Neural cell (in vitro differentiated cells): ENCODE measurements around the gene NAGLU. TPM values are rescaled to one million over a fixed set of nuclear protein-coding genes. Genes with fewer than 3 reads are reported as not detected.

Source experiments
- H2AFZ ChIP-seq: fragments of 200-600, 300-800 bp; sonication (generic), shearing (Covaris generic); 2 replicates; pipeline ENCODE4 v1.6.0; 2014; ENCODE audit warnings: low read depth, mild to moderate bottlenecking, antibody characterized with exemption, low read length, moderate library complexity
- H3F3A ChIP-seq: fragments of 200-600 bp; shearing (Covaris generic); 2 replicates; pipeline ENCODE4 v1.6.1; 2016; ENCODE audit warnings: mild to moderate bottlenecking, moderate library complexity, mixed read lengths, antibody characterized with exemption, low read length; ENCODE audit not compliant: insufficient read depth, poor library complexity, severe bottlenecking
- H3K27ac ChIP-seq: fragments of 200-600, 300-800 bp; sonication (generic), shearing (Covaris generic); 2 replicates; pipeline ENCODE4 v1.5.1; 2014; ENCODE audit warnings: mild to moderate bottlenecking, low read length, moderate library complexity
- H3K27me3 ChIP-seq: fragments of 300-800, 200-600 bp; sonication (generic), shearing (Covaris generic); 2 replicates; pipeline ENCODE4 v1.6.0; 2014; ENCODE audit warnings: mild to moderate bottlenecking, low read depth, low read length, moderate library complexity; ENCODE audit not compliant: insufficient read depth
- H3K36me3 ChIP-seq: fragments of 300-800, 200-600 bp; sonication (generic), shearing (Covaris generic); 2 replicates; pipeline ENCODE4 v1.5.1; 2014; ENCODE audit warnings: mild to moderate bottlenecking, antibody characterized with exemption, low read length, moderate library complexity; ENCODE audit not compliant: insufficient read depth
- H3K4me2 ChIP-seq: fragments of 300-800, 200-600 bp; sonication (generic), shearing (Covaris generic); 2 replicates; pipeline ENCODE4 v1.6.0; 2014; ENCODE audit warnings: mild to moderate bottlenecking, low read length
- H3K4me3 ChIP-seq: fragments of 300-800, 200-600 bp; sonication (generic), shearing (Covaris generic); 2 replicates; pipeline ENCODE4 v1.5.1; 2014; ENCODE audit warnings: mild to moderate bottlenecking, low read length, moderate library complexity
- H3K79me2 ChIP-seq: fragments of 200-600 bp; shearing (Covaris generic); replicated peaks from 2 replicates; pipeline ENCODE4 v1.6.0; 2014; ENCODE audit warnings: mild to moderate bottlenecking, low read length, moderate library complexity; ENCODE audit not compliant: insufficient read depth
- H3K9ac ChIP-seq: fragments of 300-800, 200-600 bp; sonication (generic), shearing (Covaris generic); 2 replicates; pipeline ENCODE4 v1.6.1; 2016; ENCODE audit warnings: mild to moderate bottlenecking, low read length, mixed read lengths
- H3K9me2 ChIP-seq: fragments of 200-600 bp; shearing (Covaris generic); 2 replicates; pipeline ENCODE4 v1.6.1; 2016; ENCODE audit warnings: mild to moderate bottlenecking, low read length, mixed read lengths; ENCODE audit not compliant: insufficient read depth
- H3K9me3 ChIP-seq: fragments of 200-600, 300-800 bp; sonication (generic), shearing (Covaris generic); 2 replicates; pipeline ENCODE4 v1.6.1; 2016; ENCODE audit warnings: mild to moderate bottlenecking, mixed run types, low read length, moderate library complexity, mixed read lengths
- H4K20me1 ChIP-seq: fragments of 200-600 bp; shearing (Covaris generic); 2 replicates; pipeline ENCODE4 v1.6.1; 2016; ENCODE audit warnings: mild to moderate bottlenecking, mixed run types; ENCODE audit not compliant: insufficient read depth
- EP300 ChIP-seq: fragments of 450-650 bp; conservative IDR thresholded peaks from 2 replicates; pipeline ENCODE4 v1.6.1; 2014; ENCODE audit warnings: antibody characterized with exemption, mild to moderate bottlenecking, moderate library complexity; ENCODE audit not compliant: poor library complexity, severe bottlenecking
- EZH2 ChIP-seq: fragments of 200-600, 300-800 bp; shearing (Covaris generic), sonication (generic); IDR thresholded peaks from 2 replicates; pipeline ENCODE4 v1.6.1; 2014; ENCODE audit warnings: antibody characterized with exemption, low read length, borderline replicate concordance, mild to moderate bottlenecking; ENCODE audit not compliant: insufficient read depth, poor library complexity, severe bottlenecking
- MXI1 ChIP-seq: fragments of 450-650 bp; conservative IDR thresholded peaks from 2 replicates; pipeline ENCODE4 v1.6.1; 2014; ENCODE audit warnings: antibody characterized with exemption, mild to moderate bottlenecking; ENCODE audit not compliant: poor library complexity, severe bottlenecking
- RAD21 ChIP-seq: fragments of 450-650 bp; conservative IDR thresholded peaks from 2 replicates; pipeline ENCODE4 v1.6.1; 2014; ENCODE audit warnings: antibody characterized with exemption, mild to moderate bottlenecking, moderate library complexity
- REST ChIP-seq: IDR thresholded peaks from 2 replicates; pipeline ENCODE4 v1.6.1; 2012; ENCODE audit warnings: borderline replicate concordance
- SMC3 ChIP-seq: fragments of 450-650 bp; conservative IDR thresholded peaks from 2 replicates; pipeline ENCODE4 v1.6.1; 2014; ENCODE audit warnings: antibody characterized with exemption, mild to moderate bottlenecking, moderate library complexity; ENCODE audit not compliant: poor library complexity
- TAF1 ChIP-seq: IDR thresholded peaks from 2 replicates; pipeline ENCODE4 v1.6.1; 2012; ENCODE audit warnings: low read depth
- polyA plus RNA-seq: library from polyadenylated mRNA; depleted of rRNA; stranded (reverse); fragments of >200 nt; gene quantifications from 2 replicates; pipeline ENCODE4 v1.2.3, GENCODE V29; 2014
- TF ChIP-seq, protein P1 (sequence below): fragments of 450-650 bp; IDR thresholded peaks from 2 replicates; pipeline ENCODE4 v1.5.1; 2014; ENCODE audit warnings: antibody characterized with exemption, mild to moderate bottlenecking, moderate library complexity; ENCODE audit not compliant: poor library complexity, severe bottlenecking

Gene NAGLU
- polyA plus RNA-seq, 1 donor from 2014 or later: 12.1 TPM

DNA sequence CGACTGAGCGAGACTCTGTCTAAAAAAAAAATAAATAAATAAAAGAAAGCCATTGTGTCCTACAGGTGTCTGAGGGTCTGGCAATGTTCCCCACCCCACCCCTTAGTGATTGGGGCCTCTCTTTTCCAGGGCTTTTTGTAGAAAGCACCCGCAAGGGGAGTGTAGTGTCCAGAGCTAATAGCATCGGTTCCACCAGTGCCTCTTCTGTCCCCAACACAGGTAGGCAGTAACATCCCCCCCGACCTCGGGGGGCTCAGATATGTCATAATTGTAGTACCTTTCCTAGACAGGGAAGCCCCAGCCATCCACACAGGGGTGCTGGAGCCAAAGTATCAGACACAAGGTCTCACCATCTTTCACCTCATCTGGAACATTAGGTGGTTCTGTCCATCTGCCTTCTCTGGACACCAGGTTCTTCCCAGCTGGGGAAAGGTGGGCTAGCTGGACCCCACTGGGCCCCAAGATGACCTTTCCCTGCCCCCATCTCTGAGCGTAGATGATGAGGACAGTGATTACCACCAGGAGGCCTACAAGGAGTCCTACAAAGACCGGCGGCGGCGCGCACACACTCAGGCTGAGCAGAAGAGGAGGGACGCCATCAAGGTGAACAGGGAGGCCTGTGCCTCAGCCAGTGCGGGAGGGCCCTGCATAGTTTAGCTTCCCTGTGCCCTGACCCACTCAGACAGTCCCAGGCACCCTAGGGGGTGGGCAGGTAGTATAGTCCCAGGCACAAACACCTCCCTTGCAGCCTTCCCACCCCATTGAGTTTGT lies 32.5 kb downstream of the NAGLU start:
- Histone ChIP-seq H3K27ac (no peak overlapping the region), H3K4me2 (no peak overlapping the region), H3K79me2 (peaks cover 6% of the 10 kb centered on the region), H3F3A (no peaks in the 10 kb centered on the region), H3K36me3 (peaks cover 7% of the 10 kb centered on the region), H3K27me3 (no peaks in the 10 kb centered on the region), H4K20me1 (no peaks in the 10 kb centered on the region), H3K9ac (no peak overlapping the region), H3K4me3 (no peak overlapping the region), H3K9me3 (no peaks in the 10 kb centered on the region), H2AFZ (no peak overlapping the region), H3K9me2 (no peaks in the 10 kb centered on the region)
- TF ChIP-seq, protein P1, sequence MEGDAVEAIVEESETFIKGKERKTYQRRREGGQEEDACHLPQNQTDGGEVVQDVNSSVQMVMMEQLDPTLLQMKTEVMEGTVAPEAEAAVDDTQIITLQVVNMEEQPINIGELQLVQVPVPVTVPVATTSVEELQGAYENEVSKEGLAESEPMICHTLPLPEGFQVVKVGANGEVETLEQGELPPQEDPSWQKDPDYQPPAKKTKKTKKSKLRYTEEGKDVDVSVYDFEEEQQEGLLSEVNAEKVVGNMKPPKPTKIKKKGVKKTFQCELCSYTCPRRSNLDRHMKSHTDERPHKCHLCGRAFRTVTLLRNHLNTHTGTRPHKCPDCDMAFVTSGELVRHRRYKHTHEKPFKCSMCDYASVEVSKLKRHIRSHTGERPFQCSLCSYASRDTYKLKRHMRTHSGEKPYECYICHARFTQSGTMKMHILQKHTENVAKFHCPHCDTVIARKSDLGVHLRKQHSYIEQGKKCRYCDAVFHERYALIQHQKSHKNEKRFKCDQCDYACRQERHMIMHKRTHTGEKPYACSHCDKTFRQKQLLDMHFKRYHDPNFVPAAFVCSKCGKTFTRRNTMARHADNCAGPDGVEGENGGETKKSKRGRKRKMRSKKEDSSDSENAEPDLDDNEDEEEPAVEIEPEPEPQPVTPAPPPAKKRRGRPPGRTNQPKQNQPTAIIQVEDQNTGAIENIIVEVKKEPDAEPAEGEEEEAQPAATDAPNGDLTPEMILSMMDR: no peak
- no peak for TF ChIP-seq EP300
- TF ChIP-seq REST: no peak
- no peak for TF ChIP-seq MXI1
- TF ChIP-seq SMC3: no peak

GRCh38 chr17:42571435-42572225 lies 35.6 kb downstream of the NAGLU start:
- Histone ChIP-seq H3K79me2 (peaks cover 14% of the 10 kb centered on the region), H3K4me2 (no peak overlapping the region), H3K9ac (no peak overlapping the region), H2AFZ (no peak overlapping the region), H3F3A (no peaks in the 10 kb centered on the region), H3K27ac (no peak overlapping the region), H3K36me3 (peaks cover 7% of the 10 kb centered on the region), H3K4me3 (no peak overlapping the region), H4K20me1 (no peaks in the 10 kb centered on the region), H3K27me3 (no peaks in the 10 kb centered on the region), H3K9me2 (no peaks in the 10 kb centered on the region), H3K9me3 (no peaks in the 10 kb centered on the region)
- TF ChIP-seq TAF1: no peak
- no peak for TF ChIP-seq SMC3

- Histone ChIP-seq H3K36me3 (peaks cover 7% of the 10 kb centered on the region), H3K4me2 (no peak overlapping the region), H3F3A (no peaks in the 10 kb centered on the region), H3K9ac (no peak overlapping the region), H3K9me3 (no peaks in the 10 kb centered on the region), H4K20me1 (no peaks in the 10 kb centered on the region), H3K79me2 (peaks cover 12% of the 10 kb centered on the region), H3K4me3 (no peak overlapping the region), H3K27ac (no peak overlapping the region), H3K9me2 (no peaks in the 10 kb centered on the region), H2AFZ (no peak overlapping the region), H3K27me3 (no peaks in the 10 kb centered on the region)
- TF ChIP-seq REST (no peak), EP300 (no peak), EZH2 (no peak), RAD21 (no peak), TAF1 (no peak), SMC3 (no peak)
- TF ChIP-seq, protein P1: no peak
These were observed 37.1 kb downstream of the NAGLU start for GRCh38 chr17:42573095-42573494.
